OCI-LY1 (cell line): ENCODE data around the gene FBXL15.

ENCODE experiments used
- EZH2 ChIP-seq: fragments of 200-600 bp; sonication (generic), shearing (Covaris generic); IDR thresholded peaks from 2 replicates; pipeline ENCODE4 v1.8.0; 2017; ENCODE audit warnings: borderline replicate concordance, mixed run types, mild to moderate bottlenecking, antibody characterized with exemption, low read length, moderate library complexity, mixed read lengths
- TF ChIP-seq, protein P1 (sequence below): fragments of 200-600 bp; sonication (generic), shearing (Covaris generic); IDR thresholded peaks from 2 replicates; pipeline ENCODE4 v1.5.1; 2017; ENCODE audit warnings: mild to moderate bottlenecking, antibody characterized with exemption, low read length, moderate library complexity, mixed read lengths

GRCh38 chr10:102420181-102420713 lies 389 bp upstream of the FBXL15 start:
- TF ChIP-seq, protein P1, sequence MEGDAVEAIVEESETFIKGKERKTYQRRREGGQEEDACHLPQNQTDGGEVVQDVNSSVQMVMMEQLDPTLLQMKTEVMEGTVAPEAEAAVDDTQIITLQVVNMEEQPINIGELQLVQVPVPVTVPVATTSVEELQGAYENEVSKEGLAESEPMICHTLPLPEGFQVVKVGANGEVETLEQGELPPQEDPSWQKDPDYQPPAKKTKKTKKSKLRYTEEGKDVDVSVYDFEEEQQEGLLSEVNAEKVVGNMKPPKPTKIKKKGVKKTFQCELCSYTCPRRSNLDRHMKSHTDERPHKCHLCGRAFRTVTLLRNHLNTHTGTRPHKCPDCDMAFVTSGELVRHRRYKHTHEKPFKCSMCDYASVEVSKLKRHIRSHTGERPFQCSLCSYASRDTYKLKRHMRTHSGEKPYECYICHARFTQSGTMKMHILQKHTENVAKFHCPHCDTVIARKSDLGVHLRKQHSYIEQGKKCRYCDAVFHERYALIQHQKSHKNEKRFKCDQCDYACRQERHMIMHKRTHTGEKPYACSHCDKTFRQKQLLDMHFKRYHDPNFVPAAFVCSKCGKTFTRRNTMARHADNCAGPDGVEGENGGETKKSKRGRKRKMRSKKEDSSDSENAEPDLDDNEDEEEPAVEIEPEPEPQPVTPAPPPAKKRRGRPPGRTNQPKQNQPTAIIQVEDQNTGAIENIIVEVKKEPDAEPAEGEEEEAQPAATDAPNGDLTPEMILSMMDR, result no peak
- no peak for TF ChIP-seq EZH2
